GM10248 (cell line): ENCODE results near the gene RBP4.

Source experiments
- CTCF ChIA-PET: fragments of 300-600 bp; sonication (Branson Sonifier 250); formaldehyde crosslinking; extraction: SDS; loops from one replicate; lab custom pipeline; 2021; ENCODE audit warnings: antibody characterized with exemption; lab: Yijun Ruan, JAX
- POLR2A ChIA-PET: fragments of 350-650 bp; sonication (Branson Sonifier 250); formaldehyde crosslinking; extraction: SDS; loops from one replicate; lab custom pipeline; 2020; ENCODE audit warnings: antibody characterized with exemption; lab: Yijun Ruan, JAX
- DNase-seq: peaks from one replicate; pipeline ENCODE4 v3.0.0; 2012; ENCODE audit errors: extremely low spot score
- CTCF ChIP-seq: IDR thresholded peaks from 2 replicates; pipeline ENCODE4 v1.5.1; 2012; ENCODE audit warnings: mild to moderate bottlenecking, low read depth; ENCODE audit errors: extremely low read depth, missing control alignments, control extremely low read depth

The RBP4 gene

GRCh38 chr10:93560541-93560940 is 40.5 kb downstream of the RBP4 start:
- DNase-seq: no peak
- no peak for TF ChIP-seq CTCF
- ChIA-PET POLR2A (no interaction called here), CTCF (interaction anchor here (0.8 kb wide), 1 partner anchor 255 kb away, joined by 3 read pairs; no protein-coding TSS in a partner anchor)

DNA sequence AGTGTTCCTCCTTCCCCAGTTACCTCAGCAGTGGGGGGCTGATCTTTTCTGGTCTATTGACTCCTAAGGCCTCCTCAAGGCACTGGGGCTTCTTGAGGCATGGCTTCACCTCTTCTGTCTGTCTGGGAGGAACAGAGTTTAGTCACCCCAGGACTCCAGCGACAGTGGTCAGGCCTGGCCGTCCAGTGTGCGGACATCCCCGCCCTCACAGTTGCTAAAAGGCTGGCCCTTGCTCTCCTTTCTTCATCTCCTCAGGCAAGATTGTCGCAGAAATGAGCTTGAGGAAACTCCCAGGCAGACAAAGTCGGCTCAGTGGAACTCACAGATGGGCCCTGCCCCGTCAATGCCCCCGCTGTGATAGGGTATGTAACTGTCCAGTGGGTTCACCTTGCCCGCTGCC is 41.5 kb downstream of the RBP4 start:
- ChIA-PET POLR2A (no interaction called here), CTCF (interaction anchor here (7.7 kb wide), 1 partner anchor 120 kb away, joined by 92 read pairs; no protein-coding TSS in a partner anchor)
- no peak for DNase-seq
- TF ChIP-seq CTCF: no peak

DNA sequence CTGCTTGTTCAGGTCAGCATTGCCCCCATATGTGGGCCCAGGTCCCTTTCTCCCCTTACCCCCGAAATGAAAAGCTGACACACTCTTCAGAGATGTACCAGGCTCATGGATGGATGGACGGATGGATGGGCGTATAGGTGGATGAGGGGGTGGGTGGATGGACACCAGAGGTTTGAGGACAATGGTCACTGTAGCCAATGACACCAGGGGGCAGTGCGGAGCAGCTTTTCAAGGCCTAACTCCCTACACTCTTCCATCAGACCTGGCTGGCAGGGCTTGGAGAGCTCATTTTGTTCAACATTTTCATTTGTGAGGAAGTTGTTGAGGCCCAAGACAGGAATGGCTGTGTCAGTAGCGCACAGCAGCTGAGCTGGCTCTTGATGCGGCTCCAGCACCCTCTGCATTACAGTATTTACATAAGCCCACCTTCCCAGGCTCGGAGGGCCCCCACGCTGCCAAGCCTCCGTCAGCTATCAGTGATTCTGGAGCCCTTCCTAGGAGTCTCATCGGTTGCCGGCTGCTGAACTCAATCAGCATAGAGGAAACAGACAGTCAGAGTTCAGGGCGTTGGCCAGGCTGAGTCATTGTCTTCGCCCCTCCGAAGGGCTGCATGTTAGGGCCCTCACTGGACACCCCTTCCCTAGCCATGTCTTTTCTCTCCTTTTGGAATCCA is 46.1 kb downstream of the RBP4 start:
- ChIA-PET CTCF (interaction anchor here (0.6 to 7.7 kb wide), 40 partner anchors 10 to 433 kb away, joined by 3 to 92 read pairs (median 3); partner anchors contain the start of genes FFAR4, FRA10AC1 and PDE6C), POLR2A (no interaction called here)
- TF ChIP-seq CTCF: peak; percentile 72
- peak; percentile 72 for DNase-seq

- TF ChIP-seq CTCF: no peak
- CTCF ChIA-PET: interaction anchor here (0.6 to 7.7 kb wide), 36 partner anchors 10 to 381 kb away, joined by 3 to 92 read pairs (median 4); partner anchors contain the start of genes FFAR4, FRA10AC1 and PDE6C
- no peak for DNase-seq
- POLR2A ChIA-PET: no interaction called here
Measured at GRCh38 chr10:93554316-93554663, 46.7 kb downstream of the RBP4 start.

GRCh38 chr10:93553482-93554315 is 47.3 kb downstream of the RBP4 start:
- DNase-seq: no peak
- TF ChIP-seq CTCF: no peak
- ChIA-PET POLR2A (no interaction called here), CTCF (interaction anchor here (0.6 to 7.7 kb wide), 28 partner anchors 11 to 381 kb away, joined by 3 to 92 read pairs (median 4); partner anchors contain the start of genes FFAR4 and FRA10AC1)

- CTCF ChIA-PET: interaction anchor here (1.0 to 7.7 kb wide), 5 partner anchors 10 to 263 kb away, joined by 3 to 92 read pairs (median 3); no protein-coding TSS in a partner anchor
- POLR2A ChIA-PET: no interaction called here
- no peak for TF ChIP-seq CTCF
- DNase-seq: no peak
Measured at GRCh38 chr10:93552780-93553179, 48.3 kb downstream of the RBP4 start.
